PC-3 (cell line): Measurements from ENCODE around the gene ATP6V0E1.

Source experiments
- CTCF ChIP-seq: fragments of 300-600 bp; sonication (generic); conservative IDR thresholded peaks from 2 replicates; pipeline ENCODE4 v1.5.1; 2017; ENCODE audit warnings: antibody characterized with exemption, low read depth, mild to moderate bottlenecking, low read length
- EZH2phosphoT487 ChIP-seq: fragments of 300-600 bp; sonication (generic); IDR thresholded peaks from 2 replicates; pipeline ENCODE4 v1.6.1; 2018; ENCODE audit warnings: mild to moderate bottlenecking, antibody characterized with exemption, low read length, borderline replicate concordance

DNA sequence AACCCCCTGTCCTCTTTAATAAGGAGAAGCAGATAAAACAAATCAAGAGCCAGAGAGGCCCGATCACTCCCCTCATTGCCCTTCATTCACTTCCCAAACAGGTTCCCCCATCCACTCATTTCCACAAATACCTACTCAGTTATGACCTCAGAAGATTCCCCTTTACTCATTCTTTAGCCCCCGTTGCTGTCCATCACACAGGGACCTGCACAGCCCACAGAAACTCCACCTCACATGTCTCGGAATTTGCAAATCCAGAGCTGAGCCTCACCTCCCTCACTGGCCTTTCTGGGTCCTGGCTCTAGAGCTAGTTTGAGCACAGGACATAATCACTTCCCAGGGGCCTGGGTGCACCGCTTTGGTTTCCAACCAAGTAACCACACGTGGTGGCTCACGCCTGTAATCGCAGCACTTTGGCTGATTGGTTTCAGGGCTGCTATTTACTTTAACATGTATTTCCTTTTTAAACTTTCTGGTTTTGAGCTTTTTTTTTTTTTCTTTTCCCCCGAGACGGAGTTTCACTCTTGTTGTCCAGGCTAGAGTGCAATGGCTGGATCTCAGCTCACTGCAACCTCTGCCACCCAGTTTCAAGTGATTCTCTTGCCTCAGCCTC lies 17.8 kb downstream of the ATP6V0E1 start:
- TF ChIP-seq CTCF (no peak), EZH2phosphoT487 (no peak)
